T-helper 9 cell (primary cell): Measurements from ENCODE around the gene TIMP2.
"Not testable (repeated sequence)": the region's sequence is repeated elsewhere in the genome, so short reads cannot be mapped to it uniquely, and the experiment has no call there.

Experiments
- DNase-seq: peaks from one replicate; pipeline ENCODE4 v3.0.0-alpha.2; 2020

The TIMP2 gene

GRCh38 chr17:78929908-78930775 is 5.0 kb upstream of the TIMP2 start:
- no peak for DNase-seq

DNA sequence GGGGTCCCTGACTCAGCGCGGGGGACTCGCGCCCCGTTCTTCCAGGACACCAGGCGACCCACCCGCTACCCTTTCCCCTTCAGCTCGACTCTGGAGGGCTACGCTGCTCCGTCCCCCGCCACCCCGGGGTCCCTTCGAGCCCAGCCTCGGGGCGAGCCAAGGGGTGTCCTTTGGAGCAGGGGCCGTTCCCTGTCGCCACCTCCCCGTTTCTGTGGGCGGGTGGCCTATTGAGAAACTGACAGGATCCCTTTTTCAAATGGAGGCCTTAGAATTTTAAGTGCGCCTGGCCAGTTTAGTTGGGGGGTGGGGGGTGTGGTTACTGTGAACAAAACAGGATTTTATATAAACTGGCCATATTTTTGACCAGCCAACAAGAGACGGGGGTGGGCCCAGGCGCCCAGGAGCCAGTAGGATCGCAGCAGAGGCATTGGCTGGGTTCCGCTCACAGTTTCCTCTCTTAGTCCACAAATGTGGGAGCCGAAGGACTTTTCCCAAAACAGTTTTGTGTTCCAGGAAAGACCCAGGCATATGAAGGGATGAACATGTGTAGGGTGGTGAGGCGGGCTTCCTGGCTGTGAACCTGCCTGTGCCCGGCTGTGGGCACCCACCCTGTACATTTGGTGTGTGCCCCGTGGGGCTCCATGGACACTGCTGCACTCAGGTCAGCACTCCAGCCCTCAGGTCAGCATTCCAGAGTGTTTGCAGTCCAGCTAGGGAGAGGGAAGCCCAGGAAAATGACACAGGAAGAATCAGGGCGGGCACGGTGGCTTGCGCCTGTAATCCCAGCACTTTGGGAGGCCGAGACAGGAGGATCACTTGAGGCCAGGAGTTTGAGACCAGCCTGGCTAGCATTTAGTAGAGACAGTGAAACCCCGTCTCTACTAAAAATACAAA is 722 bp upstream of the TIMP2 start:
- DNase-seq = no peak

DNA sequence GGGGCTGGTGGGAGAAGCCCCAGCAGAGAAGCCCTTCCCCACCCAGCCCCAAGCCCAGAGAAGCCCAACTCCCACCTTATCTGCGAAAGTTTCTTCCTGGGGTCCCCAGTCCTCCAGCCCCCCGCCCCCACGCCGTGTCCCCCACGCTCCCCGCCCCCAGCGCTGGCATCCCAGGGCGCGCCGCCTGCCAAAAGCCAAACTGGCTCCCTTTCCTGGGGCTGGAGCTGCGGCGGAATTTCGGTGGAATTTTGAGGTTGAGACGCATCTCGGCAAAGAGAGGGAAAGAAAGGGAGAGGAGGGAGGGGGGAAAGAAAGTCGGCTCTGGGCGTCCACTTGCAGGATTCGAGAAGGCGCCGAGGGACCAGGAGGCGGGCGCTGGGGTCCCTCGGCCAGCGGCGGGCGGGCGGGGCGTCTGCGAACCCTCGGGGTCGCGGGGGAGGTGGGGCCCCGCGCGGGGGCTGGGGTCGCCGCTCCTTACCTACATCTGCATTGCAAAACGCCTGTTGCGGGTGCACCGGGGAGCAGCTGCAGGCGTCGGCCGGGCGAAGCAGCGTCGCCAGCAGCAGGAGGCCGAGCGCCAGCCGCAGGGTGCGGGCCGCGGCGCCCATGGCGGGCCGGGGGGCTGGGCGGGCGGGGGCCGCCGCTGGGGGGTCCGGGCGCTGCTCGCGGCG is 571 bp downstream of the TIMP2 start:
- no peak for DNase-seq

- DNase-seq = peak; percentile 41
Observed at GRCh38 chr17:78923660-78924453, 1.3 kb downstream of the TIMP2 start.

DNA sequence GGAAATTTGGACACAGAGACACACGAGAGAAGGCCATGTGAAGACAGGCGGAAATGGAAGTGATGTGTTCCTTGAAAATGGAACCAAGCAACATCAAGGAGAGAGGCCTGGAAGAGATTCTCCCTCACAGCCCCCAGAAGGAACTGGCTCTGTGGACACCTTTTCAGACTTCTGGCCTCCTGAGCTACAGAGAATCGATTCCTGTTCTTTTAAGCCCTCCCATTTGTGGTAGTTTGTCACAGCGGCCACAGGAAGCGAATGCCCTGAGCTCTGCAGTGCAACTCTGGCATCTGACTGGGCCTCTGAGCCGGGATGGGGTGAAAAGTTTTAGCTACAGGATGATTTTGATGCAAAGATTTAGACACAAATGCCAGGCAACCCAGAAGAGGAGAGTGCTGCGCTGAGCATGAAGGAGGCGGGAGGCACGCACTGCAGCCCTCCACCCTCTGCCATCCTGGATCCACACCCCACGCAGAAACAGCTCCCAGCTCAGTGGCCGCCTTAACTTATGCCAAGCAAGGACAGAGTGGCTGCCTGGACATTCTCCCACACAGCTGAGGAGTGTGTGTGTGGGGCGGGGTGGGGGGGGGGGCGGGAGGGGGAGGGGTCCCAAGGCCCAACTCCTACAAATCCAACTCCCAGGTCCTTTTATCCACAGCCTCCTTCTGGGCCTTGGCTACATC is 2.2 kb downstream of the TIMP2 start:
- no peak for DNase-seq

GRCh38 chr17:78921437-78921971 is 3.7 kb downstream of the TIMP2 start:
- DNase-seq = no peak

DNA sequence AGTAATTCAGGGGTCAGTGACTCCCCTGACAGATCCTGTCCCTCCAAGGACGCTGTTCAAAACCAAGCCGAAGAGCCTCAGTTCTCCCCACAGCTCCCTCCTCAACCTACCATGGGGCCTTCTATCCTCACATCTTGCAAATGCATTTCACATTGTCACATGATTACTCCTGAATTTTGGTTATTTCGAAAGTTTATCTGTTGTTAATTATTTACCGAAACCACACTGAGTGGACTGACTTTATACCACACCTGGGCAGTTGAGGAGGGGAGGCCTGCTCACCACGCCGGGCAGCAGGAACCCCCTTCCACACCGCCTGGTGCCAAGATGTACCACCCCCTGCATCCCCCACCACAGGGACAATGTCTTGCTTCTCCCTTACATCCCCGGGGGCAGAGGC is 4.7 kb downstream of the TIMP2 start:
- no peak for DNase-seq

DNA sequence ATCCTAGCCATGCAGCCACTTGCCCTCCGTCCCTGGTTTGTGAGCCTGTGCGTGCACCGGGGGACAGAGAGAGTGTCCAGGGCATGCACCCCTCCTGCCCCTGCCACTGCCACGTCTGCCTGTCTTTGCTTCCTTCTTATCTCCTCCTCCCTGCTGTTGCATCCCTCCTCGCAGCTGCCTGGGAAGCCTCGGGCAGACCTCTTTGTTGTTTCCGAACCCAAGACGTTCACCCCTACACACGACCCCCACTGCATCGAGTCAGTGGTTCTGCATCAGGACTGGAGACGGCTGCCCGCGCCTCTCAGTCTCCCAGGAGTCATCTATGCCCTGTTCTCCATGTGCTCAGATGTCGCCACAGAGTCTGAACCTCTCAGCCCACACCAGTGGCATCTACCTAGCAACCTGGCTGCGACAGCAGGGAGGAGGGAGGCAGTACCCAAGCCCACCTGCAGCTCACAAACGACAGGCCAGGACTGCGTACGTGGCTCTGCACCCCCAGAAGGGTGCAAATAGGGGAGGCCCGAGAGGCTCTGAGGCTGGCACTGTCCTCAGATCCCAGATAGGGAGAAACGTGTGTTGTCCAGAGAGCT is 5.2 kb downstream of the TIMP2 start:
- DNase-seq = no peak

DNA sequence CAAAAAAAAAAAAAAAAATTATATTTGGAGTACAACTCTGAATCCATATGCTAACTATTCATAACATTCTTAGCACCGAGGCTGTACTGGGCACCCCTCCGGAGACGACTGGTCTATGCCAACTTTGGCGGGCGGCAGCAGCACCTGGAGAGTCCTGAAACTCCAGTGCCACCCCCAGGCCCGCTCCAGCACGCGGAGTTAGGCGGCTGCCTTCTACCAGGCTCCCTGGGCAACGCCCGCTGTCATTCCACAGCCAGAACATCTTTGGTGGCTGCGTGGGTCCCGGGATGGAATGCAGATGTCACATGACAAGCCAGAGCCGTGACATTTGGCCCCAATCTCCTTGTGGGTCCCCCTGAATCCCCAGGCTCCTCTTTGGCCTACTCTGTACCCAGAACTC is 6.2 kb downstream of the TIMP2 start:
- no peak for DNase-seq

DNA sequence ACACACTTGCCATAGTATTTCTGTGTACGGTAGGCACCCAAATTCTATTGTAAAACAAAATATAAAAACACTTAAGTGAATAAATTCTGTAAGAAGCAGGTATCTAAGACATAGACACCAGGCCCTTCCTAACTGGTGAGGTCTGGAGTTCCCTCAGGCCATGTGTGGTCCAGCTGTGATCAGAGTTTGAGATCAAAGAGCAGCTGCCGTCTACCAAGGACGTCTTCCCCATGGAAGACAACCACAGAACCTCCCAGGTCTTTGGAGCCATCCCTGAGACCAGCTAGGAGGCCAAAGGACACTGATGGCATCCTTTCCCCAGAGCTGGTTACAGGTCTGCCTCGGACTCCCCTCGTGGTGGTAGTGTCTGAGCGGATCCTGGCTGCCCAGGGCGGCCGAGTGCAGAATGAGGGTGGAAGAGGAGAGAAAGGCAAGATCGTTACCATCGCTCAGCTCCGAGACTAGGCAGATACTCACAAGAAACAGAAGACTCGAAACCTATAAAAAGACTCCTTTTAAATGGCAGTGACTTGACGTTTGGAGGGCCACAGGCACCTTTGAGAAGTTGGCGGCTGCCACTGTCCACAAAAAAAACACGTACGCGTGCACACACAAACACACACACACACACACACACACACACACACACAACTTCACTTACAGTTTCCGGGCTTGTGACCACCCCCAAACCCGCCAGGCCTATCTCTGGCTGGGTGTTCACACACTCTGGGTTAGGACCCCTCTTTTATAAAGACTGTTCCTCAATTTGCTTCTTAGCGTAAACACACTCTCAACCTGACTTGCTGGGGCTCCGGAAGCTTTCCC is 7.5 kb downstream of the TIMP2 start:
- DNase-seq = no peak

- DNase-seq = no peak
Observed at GRCh38 chr17:78915872-78916632, 9.1 kb downstream of the TIMP2 start.

- no peak for DNase-seq
Observed at GRCh38 chr17:78913115-78913514, 12.1 kb downstream of the TIMP2 start.

DNA sequence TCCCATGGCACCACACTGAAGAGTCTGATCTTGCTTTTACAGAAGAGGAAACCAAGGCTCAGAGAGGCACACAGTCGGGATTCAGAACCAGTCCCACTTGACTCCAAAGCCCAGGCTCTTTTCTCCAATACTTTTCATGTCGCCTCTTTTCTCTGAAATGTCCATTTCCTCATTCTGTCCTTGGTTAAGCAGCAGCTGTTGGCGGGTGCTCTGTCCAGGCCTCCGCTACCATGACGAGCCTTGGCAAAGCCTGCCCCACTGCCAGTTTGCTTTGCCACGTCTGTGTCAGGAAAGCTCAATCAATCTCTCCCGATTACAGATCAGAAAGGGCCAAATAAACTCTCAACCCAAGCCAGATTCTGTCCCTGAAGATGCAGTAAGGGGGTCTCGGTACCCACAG is 13.1 kb downstream of the TIMP2 start:
- DNase-seq = no peak

DNA sequence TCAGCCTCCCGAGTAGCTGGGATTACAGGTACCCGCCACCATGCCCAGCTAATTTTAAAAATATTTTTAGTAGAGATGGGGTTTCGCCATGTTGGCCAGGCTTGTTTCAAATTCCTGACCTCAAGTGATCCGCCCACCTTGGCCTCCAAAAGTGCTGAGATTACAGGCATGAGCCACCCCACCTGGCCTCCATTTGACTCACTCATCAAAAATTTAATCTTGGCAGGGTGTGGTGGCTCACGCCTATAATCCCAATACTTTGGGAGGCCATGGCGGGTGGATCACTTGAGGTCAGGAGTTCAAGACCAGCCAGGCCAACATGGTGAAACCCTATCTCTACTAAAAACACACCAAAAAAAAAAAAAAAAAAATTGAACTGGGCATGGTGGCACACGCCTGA is 13.6 kb downstream of the TIMP2 start:
- DNase-seq = not testable (repeated sequence)

DNA sequence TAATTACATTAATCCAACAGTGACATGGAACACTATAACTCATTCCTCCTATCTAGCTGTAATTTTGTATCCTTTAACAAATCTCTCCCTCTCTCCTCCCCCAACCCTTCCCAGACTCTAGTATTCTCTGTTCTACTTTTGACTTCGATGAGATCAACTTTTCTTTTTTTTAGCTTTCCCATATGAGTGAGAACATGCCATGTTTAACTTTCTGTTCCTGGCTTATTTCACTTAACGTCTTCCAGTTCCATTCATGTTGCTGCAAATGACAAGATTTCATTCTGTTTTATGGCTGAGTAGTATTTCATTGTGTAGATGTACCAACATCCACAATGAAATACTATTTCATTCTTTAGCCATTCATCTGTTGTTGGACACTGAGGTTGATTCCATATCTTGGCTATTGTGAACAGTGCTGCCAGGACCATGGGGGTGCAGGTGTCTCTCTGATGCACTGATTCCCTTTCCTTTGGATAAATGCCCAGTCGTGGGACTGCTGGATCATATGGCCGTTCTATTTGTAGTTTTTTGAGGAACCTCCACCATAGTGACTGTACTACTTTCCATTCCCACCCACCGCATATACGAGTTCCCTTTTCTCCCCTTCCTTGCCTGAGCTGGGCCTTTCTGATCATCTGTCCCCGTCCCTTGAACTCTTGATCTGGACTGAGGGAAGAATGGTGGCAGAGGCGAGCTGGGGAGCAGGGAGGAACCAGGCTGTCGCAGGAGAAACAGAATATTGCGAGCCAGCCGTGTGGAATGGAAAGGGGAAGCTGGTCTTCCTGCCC is 14.5 kb downstream of the TIMP2 start:
- no peak for DNase-seq

DNA sequence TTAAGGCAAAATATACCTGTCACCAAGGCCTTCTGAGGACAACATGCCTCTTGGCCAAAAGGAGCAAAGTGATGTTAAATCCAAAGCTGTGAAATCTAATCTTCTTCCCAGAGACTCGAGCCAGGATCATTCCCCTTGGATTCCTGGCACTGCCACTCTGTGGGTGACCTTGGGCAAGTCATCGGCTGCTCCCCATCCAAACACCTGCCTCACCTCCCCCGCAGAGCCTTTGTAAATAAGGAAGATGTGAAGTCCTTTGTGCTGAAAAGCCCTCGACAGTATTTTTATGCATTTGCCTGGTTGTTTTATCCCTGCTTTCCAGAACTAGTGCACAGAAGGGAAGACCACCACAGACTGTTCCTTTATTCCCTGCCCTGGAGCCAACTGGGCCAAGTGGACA is 16.8 kb downstream of the TIMP2 start:
- DNase-seq = no peak

- DNase-seq = no peak
Observed at GRCh38 chr17:78905541-78905940, 19.6 kb downstream of the TIMP2 start.

GRCh38 chr17:78905116-78905515 is 20.1 kb downstream of the TIMP2 start:
- DNase-seq = no peak

DNA sequence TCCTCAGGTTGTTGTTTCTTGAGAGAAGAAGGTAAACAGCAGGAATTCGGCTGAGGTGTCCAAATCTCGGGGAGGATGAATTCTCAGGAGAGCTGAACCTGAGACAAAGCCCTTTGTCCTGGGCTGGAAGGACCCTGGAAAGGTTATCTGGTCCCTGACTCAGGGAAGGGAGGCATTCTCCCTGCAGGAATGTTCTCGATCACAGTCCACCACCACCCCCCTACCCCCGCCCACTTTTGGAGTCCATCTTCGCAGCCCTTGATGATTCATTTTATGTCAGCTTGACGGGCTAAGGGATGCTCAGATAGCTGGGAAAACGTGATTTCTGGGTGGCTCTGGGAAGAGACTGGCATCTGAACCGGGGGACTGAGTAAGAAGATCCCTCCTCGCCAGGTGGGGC is 20.8 kb downstream of the TIMP2 start:
- DNase-seq = no peak
